ENCODE results near the gene PDXDC1. TPM values are rescaled to one million over a fixed set of nuclear protein-coding genes. Genes with fewer than 3 reads are reported as not detected.
A peak's percentile ranks its signal among the peaks of the same experiment; 100 is the strongest.
"Not testable (repeated sequence)": the region's sequence is repeated elsewhere in the genome, so short reads cannot be mapped to it uniquely, and the experiment has no call there.

The PDXDC1 gene
- polyA plus RNA-seq, 2 of the 4 experiments (the other 2 are of a cell fraction), result 71.4 to 73.9 TPM

DNA sequence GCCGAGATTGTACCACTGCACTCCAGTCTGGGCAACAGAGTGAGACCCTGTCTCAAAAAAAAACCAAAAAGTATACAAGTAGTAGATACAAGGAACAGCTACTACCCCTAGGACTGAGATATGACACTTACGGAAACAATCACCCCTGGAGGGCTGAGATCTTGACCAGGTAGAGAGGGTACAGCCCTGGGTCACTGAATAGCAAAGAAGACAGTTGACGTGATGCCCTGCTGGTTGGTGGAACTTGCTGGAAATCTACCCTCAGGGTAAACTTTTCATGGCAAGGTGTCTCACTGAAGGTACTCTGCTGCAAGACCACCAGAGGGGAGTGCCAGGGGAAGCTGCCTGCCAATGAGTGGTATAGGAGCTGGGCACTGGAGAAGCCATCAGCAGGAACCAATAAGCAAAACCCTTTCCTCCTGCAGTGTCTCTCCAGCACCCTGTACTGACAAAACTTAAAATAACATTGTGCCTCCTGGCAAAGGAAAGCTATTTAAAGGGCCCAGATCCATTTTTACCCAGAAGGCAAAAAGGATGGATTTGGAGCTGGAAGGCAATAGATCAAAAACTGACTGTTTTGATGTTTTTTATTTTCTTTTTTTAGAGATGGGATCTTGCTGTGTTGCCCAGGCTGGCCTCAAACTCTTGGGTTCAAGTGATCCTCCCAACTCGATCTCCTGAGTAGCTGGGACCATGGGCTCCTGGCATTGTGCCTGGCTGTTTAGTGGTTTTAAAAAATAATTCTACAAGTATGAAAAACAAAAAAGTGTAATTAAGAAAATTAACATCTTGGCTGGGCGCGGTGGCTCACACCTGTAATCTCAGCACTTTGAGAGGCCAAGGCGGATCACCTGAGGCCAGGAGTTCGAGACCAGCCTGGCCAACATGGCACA, 11.3 kb upstream of the PDXDC1 start:
- no peak overlapping the region for H3K27ac ChIP-seq
- 0 out of 3 replicates have a peak, but pooled peaks cover 5% of the 10 kb centered on the region for H3K9me3 ChIP-seq
- no peak overlapping the region for H3K4me2 ChIP-seq
- 40% methylated on average over 8 of the region's 8 CpGs for WGBS (ENCODE audit: missing lambda C conversion rate)
- ChIA-PET CTCF (interaction anchor here (0.6 kb wide), 1 partner anchor 8 kb away, joined by 4 read pairs; no protein-coding TSS in a partner anchor), POLR2A (no interaction called here)
- no peak; the same call in 1 of the 2 replicates for TF ChIP-seq ZC3H11A (IDR thresholded peaks at IDR 0.05)
- no peak for TF ChIP-seq FOSL2 (IDR thresholded peaks at IDR 0.05)
- TF ChIP-seq FOSL2 (CRISPR knock-in tag; IDR thresholded peaks at IDR 0.05), result no peak
- TF ChIP-seq, protein P1, sequence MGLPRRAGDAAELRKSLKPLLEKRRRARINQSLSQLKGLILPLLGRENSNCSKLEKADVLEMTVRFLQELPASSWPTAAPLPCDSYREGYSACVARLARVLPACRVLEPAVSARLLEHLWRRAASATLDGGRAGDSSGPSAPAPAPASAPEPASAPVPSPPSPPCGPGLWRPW (IDR thresholded peaks at IDR 0.05), result no peak
- no peak for TF ChIP-seq HOXB5 (CRISPR knock-in tag; IDR thresholded peaks at IDR 0.05)
- no peak for TF ChIP-seq JUNB (IDR thresholded peaks at IDR 0.05)
- no peak for TF ChIP-seq PHF8 (IDR thresholded peaks at IDR 0.05; ENCODE audit: borderline replicate concordance, low read depth)
- TF ChIP-seq CHD4 (IDR thresholded peaks at IDR 0.05; ENCODE audit: borderline replicate concordance), result no peak
- TF ChIP-seq ZNF302 (CRISPR knock-in tag; IDR thresholded peaks at IDR 0.05), result no peak
- FAIRE-seq (no peak), ATAC-seq (peak; percentile 30 to 36; a peak in 5 of 6 replicates), DNase-seq (ENCODE audit: low read depth in 1 of 2, low spot score in 1 of 2) (no peak)
- no peaks in the 10 kb centered on the region for H3K4me1 ChIP-seq
- no peak overlapping the region for H3K4me3 ChIP-seq

DNA sequence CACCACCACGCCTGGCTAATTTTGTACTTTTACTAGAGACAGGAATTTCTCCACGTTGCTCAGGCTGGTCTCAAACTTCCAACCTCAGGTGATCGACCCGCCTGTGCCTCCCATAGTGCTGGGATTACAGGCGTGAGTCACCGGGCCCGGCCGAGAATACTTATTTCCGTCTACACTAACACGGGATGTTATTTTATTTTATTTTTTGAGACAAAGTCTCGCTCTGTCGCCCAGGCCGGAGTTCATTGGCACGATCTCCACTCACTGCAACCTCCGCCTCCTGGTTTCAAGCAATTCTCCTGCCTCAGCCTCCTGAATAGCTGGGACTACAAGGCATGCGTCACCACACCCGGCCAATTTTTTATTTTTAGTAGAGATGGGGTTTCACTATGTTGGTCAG, 9.5 kb upstream of the PDXDC1 start:
- 78% methylated on average over 17 of the region's 17 CpGs for WGBS (ENCODE audit: missing lambda C conversion rate)
- DNase-seq (ENCODE audit: low read depth in 1 of 2, low spot score in 1 of 2) (no peak), FAIRE-seq (no peak), ATAC-seq (no peak)
- peaks cover 3% of the 10 kb centered on the region for H3K4me1 ChIP-seq
- H3K4me2 ChIP-seq, result no peak overlapping the region
- H3K4me3 ChIP-seq, result no peak overlapping the region
- H3K9me3 ChIP-seq, result 0 out of 3 replicates have a peak, but pooled peaks cover 5% of the 10 kb centered on the region
- TF ChIP-seq MAFK (IDR thresholded peaks at IDR 0.05; ENCODE audit: partially characterized antibody) (no peak), HOXB13 (CRISPR knock-in tag; IDR thresholded peaks at IDR 0.05; ENCODE audit: low read depth) (no peak), KDM1A (IDR thresholded peaks at IDR 0.05; ENCODE audit: low read depth) (no peak), CHD2 (IDR thresholded peaks at IDR 0.05; ENCODE audit: low read length, partially characterized antibody) (no peak)
- H3K27ac ChIP-seq, result no peak overlapping the region
- POLR2A ChIA-PET, result no interaction called here
- CTCF ChIA-PET, result no interaction called here

DNA sequence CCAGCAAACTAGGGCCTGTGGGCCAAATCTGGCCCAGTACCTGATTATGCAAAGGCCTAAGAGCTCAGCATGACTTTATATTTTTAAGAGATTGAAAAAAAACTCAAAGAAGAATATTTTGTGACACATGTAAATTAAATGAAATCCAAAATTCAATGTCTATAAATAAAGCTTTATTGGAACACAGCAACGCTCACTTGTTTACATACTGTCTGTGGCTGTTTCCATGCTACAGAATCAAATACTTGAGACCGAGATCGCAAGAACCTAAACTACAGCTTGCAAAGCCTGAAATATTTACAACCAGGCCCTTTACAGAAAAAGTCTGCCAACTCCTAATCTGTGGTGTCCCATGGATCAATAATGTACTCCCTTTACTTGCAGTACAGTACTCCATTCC, 5.0 kb upstream of the PDXDC1 start:
- FAIRE-seq; CTCF ChIA-PET; DNase-seq (ENCODE audit: low read depth in 1 of 2, low spot score in 1 of 2): not testable (repeated sequence)

DNA sequence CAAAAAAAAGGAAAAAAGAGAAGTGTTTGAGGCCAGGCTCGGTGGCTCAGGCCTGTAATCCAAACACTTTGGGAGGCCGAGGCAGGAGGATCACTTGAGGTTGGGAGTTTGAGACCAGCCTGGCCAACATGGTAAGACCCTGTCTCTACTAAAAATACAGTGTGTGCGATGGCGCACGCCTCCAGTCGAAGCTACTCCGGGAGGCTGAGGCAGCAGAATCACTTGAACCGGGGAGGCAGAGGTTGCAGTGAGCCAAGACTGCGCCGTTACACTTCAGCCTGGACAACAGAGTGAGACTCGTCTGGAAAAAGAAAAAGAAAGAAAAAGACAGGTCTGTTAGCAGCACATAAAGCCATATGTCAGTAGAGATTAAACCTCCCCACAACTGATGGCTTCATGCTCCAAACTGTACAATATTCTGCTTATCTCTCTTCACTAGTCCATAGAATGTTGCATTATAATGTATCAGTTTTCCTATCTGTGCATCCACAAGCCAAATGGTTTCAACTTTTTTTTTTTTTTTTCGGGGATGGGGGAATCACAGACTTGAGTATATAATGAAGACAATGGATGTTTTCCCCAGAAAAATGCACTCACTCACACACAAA, 3.1 kb upstream of the PDXDC1 start:
- FAIRE-seq; DNase-seq (ENCODE audit: low read depth in 1 of 2, low spot score in 1 of 2); H3K4me3 ChIP-seq; CTCF ChIA-PET; H3K27ac ChIP-seq; POLR2A ChIA-PET; ATAC-seq; H3K4me2 ChIP-seq; H3K9me3 ChIP-seq: not testable (repeated sequence)
- WGBS (ENCODE audit: missing lambda C conversion rate), result 87% methylated on average over 12 of the region's 12 CpGs
- H3K4me1 ChIP-seq, result peaks cover 21% of the 10 kb centered on the region

More for the DNA sequence above, 5.0 kb upstream of the PDXDC1 start:
- H3K4me2 ChIP-seq, ATAC-seq, H3K4me3 ChIP-seq, H3K27ac ChIP-seq, H3K9me3 ChIP-seq, POLR2A ChIA-PET: not testable (repeated sequence)
- WGBS (ENCODE audit: missing lambda C conversion rate), result 91% methylated on average over 3 of the region's 3 CpGs
- peaks cover 14% of the 10 kb centered on the region for H3K4me1 ChIP-seq

DNA sequence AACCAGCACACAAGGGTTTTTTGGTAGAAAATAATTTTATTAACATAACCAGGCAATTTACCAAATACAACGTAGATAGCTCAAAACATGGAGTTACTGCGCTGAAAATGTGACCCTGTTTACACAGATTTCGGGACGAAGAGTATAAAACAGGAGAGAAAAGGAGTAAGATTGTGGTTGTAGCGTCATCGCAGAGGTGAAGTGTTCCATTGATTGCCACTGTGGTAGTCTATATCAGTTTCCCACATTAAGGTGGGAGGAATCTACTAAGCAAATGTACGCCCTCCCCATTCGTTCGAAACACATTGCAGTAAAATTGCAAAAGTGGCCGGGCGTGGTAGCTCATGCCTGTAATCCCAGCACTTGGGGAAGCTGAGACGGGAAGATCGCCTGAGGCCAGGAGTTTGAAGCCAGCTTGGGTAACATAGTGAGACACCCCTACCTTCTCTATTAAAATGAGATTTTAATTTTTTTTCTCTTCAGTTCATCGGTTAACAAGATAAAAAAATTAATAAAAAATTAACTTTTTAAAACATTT, 972 bp upstream of the PDXDC1 start:
- Histone ChIP-seq H3K4me1 (peaks cover 24% of the 10 kb centered on the region), H3K4me2 (peak overlapping the region; percentile 84), H3K4me3 (peak overlapping the region; percentile 85), H3K27ac (peak overlapping the region; percentile 83 to 87)
- ATAC-seq; FAIRE-seq; H3K9me3 ChIP-seq; POLR2A ChIA-PET; DNase-seq (ENCODE audit: low read depth in 1 of 2, low spot score in 1 of 2): not testable (repeated sequence)
- WGBS (ENCODE audit: missing lambda C conversion rate), result 41% methylated on average over 14 of the region's 14 CpGs
- CTCF ChIA-PET, result interaction anchor here (0.6 kb wide), 1 partner anchor 772 kb away, joined by 3 read pairs; no protein-coding TSS in a partner anchor

All from A549 (cell line).